Thoracic aorta (tissue), 2 donors: ENCODE results near the gene IRX5. TPM values are rescaled to one million over a fixed set of nuclear protein-coding genes. Genes with fewer than 3 reads are reported as not detected.

Experiments
- ATAC-seq: fragments of 150-250 bp; one replicate; pipeline ENCODE4 v1.8.0; 2017; ENCODE audit warnings: low read depth; ENCODE audit not compliant: insufficient number of reproducible peaks, low FRiP score
- DNase-seq: peaks from one replicate; pipeline ENCODE4 v3.0.0-alpha.2; 2020; ENCODE audit warnings: low spot score
- H3K27ac ChIP-seq, 2 donors: fragments of 200-600 bp; sonication (generic); 1 replicate in 1 of 2; 2 replicates in 1 of 2; pipeline ENCODE4 v1.5.1; 2016; ENCODE audit warnings: mild to moderate bottlenecking in 2 of 2, moderate library complexity in 2 of 2
- H3K27me3 ChIP-seq: fragments of 200-600 bp; sonication (generic); replicated peaks from 2 replicates; pipeline ENCODE4 v1.6.0; 2016; ENCODE audit warnings: mild to moderate bottlenecking; ENCODE audit not compliant: insufficient read depth
- H3K36me3 ChIP-seq: fragments of 200-600 bp; sonication (generic); one replicate; pipeline ENCODE4 v1.5.1; 2016
- H3K4me1 ChIP-seq, 2 donors: fragments of 200-600 bp; sonication (generic); 1 replicate in 1 of 2; 2 replicates in 1 of 2; pipeline versions ENCODE4 v1.5.1 to v1.6.0; 2016; ENCODE audit warnings: low read depth in 2 of 2, mild to moderate bottlenecking in 1 of 2; ENCODE audit not compliant: control insufficient read depth in 1 of 2
- H3K4me3 ChIP-seq: fragments of 200-600 bp; sonication (generic); 2 replicates; pipeline ENCODE4 v1.5.1; 2016; ENCODE audit warnings: mild to moderate bottlenecking
- H3K9me3 ChIP-seq: fragments of 200-600 bp; sonication (generic); 2 replicates; pipeline ENCODE4 v1.5.1; 2016
- CTCF ChIP-seq: fragments of 200-600 bp; sonication (generic); IDR thresholded peaks from one replicate; pipeline ENCODE4 v1.5.1; 2019; ENCODE audit warnings: antibody characterized with exemption
- total RNA-seq, 2 donors: library from RNA; depleted of rRNA; stranded (reverse); fragments of >200 nt; gene quantifications; one replicate each; pipeline versions ENCODE4 v1.1.0 to v1.2.3, GENCODE V29; 2016

The IRX5 gene
- total RNA-seq, 2 donors from 2014 or later = 2.3 to 2.7 TPM

DNA sequence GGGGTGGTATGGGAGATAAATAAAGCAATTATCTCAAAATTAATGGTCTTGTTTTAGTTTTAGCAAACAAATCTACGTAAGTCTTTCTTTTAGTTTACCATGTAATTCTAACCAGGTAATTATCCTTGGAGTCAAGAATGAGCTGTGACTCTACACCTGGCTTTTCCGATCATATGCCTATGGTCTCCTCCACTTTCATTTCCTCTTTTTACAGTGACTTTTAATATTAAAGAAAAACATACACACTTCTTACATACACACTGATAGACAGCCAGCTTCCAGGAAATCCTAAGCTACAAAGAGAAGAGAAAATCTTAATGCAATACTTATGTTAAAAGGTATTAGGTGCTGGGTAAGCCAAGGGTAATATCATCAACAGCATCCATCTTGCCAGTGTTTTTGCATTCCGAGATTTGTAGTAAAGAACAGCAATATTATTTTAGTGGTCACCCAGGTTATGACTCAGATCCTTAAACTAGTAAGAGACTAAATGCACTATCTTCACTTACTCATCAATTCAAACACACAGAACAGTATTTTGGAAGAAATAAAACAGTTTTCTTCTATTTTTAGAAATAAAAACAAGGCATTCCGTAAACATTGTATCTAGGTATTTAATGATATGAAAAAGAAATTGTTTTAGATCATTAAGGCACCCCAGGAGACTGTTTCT, 4.4 kb upstream of the IRX5 start:
- no peak overlapping the region for H3K4me3 ChIP-seq

GRCh38 chr16:54927125-54928015, 3.3 kb upstream of the IRX5 start:
- peaks cover 7 to 18% of the 10 kb centered on the region in 2 donors for H3K4me1 ChIP-seq
- peak overlapping the region; percentile 51 to 65 for H3K27ac ChIP-seq
- DNase-seq = no peak
- H3K9me3 ChIP-seq = no peaks in the 10 kb centered on the region
- no peak for ATAC-seq
- H3K4me3 ChIP-seq = peak overlapping the region; percentile 83
- no peaks in the 10 kb centered on the region for H3K27me3 ChIP-seq
- no peaks in the 10 kb centered on the region for H3K36me3 ChIP-seq
- no peak for TF ChIP-seq CTCF

More for the DNA sequence above, 4.4 kb upstream of the IRX5 start:
- Histone ChIP-seq H3K27ac (no peak overlapping the region), H3K36me3 (no peaks in the 10 kb centered on the region), H3K27me3 (no peaks in the 10 kb centered on the region), H3K4me1 (peaks cover 0 to 7% of the 10 kb centered on the region in 2 donors), H3K9me3 (no peaks in the 10 kb centered on the region)
- TF ChIP-seq CTCF = no peak
- no peak for ATAC-seq
- no peak for DNase-seq

DNA sequence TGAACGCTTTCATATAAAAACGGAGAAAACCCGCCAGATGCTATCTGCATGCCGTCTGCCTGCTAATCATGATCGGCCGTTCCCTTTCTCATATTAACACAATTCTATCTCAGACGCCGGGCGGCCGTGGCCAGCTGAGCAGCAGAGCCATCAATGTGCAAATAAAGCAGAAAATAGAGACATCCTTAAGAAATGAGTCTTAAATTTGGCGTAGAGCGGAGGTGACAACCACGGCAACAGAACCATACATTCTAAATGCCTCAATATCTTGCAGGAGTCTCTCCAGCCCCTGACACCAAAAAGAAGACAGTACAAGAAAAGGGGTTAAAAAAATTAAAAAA, 2.7 kb upstream of the IRX5 start:
- no peak for ATAC-seq
- H3K27ac ChIP-seq = peak overlapping the region; percentile 51 to 65
- TF ChIP-seq CTCF = no peak
- peaks cover 7 to 23% of the 10 kb centered on the region in 2 donors for H3K4me1 ChIP-seq
- DNase-seq = no peak
- H3K4me3 ChIP-seq = peak overlapping the region; percentile 83
- no peaks in the 10 kb centered on the region for H3K27me3 ChIP-seq
- H3K9me3 ChIP-seq = no peaks in the 10 kb centered on the region
- H3K36me3 ChIP-seq = no peaks in the 10 kb centered on the region

GRCh38 chr16:54928411-54929089, 2.1 kb upstream of the IRX5 start:
- Histone ChIP-seq H3K36me3 (no peaks in the 10 kb centered on the region), H3K27me3 (no peaks in the 10 kb centered on the region), H3K4me1 (peaks cover 7 to 23% of the 10 kb centered on the region in 2 donors), H3K4me3 (peak overlapping the region; percentile 83), H3K27ac (peak overlapping the region; percentile 78 to 81), H3K9me3 (no peaks in the 10 kb centered on the region)
- no peak for DNase-seq
- ATAC-seq = peak; percentile 31
- TF ChIP-seq CTCF = no peak
